ENCODE data around the gene POU6F2.

- no peak for TF ChIP-seq CTCF (IDR thresholded peaks at IDR 0.05)
- TF ChIP-seq POLR2AphosphoS5 (IDR thresholded peaks at IDR 0.05; ENCODE audit: low read depth, low read length), result no peak
- no peak for TF ChIP-seq REST (IDR thresholded peaks at IDR 0.05; ENCODE audit: insufficient read depth in 1 of 2, low read depth in 2 of 2, low read length in 1 of 2)
- TF ChIP-seq TCF7L2 (IDR thresholded peaks at IDR 0.05; ENCODE audit: low read depth, low read length), result no peak
These were observed 455.2 kb downstream of the POU6F2 start for GRCh38 chr7:39432807-39433416.
